ENCODE data around the gene RPS6KA1. TPM values are rescaled to one million over a fixed set of nuclear protein-coding genes. Genes with fewer than 3 reads are reported as not detected.
"Not testable (repeated sequence)": the region's sequence is repeated elsewhere in the genome, so short reads cannot be mapped to it uniquely, and the experiment has no call there.

Gene RPS6KA1
- total RNA-seq, 1 experiment from 2014 or later, result 5.7 TPM

DNA sequence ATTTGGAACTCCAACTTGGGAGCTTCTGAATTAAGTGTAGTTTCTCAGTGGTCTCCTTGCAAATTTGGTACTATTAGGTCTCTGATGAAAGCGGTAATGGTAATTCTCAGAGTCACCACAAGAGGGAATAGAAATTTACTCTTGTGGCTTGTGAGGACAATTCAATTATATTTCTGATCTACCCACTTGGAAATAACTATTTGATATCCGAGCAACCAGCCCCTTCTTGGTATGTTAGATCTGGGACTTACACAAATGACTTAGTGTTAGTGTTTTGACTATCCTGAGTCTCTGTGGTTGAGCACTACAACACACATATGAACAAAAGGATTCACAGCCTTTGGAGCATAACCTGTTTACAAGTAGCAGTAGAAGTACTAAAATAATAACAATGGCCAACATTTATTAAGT is 68.1 kb downstream of the RPS6KA1 start:
- peak; percentile 55 for DNase-seq (ENCODE audit: low read depth)

GRCh38 chr1:26598890-26599289 is 69.3 kb downstream of the RPS6KA1 start:
- DNase-seq (ENCODE audit: low read depth), result no peak

DNA sequence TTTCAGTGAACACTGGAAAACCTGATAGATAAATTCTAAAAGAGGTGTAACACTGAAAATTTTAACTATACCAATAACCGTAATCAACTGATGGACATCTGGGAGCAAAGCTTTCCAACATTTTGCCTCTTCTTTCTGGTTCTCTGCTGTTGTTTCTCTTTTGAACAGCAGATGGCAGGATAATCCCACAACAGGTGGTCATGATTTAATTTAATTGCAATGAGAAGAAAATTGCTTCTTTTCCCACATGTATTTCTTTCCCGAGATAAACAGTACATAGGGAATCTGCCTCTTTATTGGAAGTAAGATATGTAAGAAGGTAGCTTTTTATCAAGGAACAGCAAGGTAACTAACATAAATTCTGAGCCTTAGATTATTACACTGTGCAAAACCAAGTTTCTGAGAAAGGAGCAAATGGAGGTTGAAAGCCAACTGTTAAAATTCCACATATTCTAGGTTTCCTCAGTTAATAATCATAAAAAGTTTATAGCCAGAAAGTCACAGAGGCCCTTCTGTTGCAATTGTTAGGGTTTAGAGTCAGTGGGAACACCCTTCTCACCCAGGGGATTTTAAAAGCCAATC is 72.9 kb downstream of the RPS6KA1 start:
- peak; percentile 61 for DNase-seq (ENCODE audit: low read depth)

GRCh38 chr1:26603856-26604255 is 74.3 kb downstream of the RPS6KA1 start:
- DNase-seq (ENCODE audit: low read depth), result no peak

DNA sequence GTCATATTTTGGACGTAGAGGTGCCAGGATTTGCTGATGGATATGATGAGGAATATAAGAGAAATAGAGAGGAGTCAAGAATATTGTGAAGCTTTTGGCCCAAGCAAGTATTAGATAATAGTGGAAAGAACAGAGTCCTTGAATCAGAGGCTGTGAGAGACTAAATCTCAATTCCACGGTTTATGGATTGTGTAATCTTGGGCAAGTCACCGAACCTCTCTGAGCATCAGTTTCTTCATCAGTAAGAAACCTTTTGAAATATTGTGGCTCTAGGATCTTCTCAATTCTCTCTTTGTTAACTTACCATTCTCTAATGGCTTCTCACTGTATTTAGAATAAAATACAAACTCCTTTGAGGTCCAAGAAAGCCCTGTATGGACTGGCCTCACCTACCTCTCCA is 77.6 kb downstream of the RPS6KA1 start:
- DNase-seq (ENCODE audit: low read depth), result no peak

DNA sequence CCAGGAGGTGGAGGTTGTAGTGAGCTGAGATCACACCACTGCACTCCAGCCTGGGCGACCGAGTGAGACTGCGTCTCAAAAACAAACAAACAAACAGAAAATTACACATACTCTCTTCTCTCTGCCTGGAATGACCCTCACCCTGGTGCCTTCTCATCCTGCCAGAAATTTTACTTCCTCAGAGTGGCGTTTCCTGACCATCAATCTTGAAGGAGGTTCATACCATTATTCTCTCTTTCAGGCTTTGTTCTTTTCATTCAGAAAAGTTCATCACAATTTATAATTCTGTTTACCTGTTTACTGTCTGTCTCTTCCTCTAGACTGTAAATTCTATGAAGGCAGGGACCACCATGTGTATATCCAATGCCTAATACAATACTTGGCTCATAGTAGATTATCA is 79.3 kb downstream of the RPS6KA1 start:
- no peak for DNase-seq (ENCODE audit: low read depth)

DNA sequence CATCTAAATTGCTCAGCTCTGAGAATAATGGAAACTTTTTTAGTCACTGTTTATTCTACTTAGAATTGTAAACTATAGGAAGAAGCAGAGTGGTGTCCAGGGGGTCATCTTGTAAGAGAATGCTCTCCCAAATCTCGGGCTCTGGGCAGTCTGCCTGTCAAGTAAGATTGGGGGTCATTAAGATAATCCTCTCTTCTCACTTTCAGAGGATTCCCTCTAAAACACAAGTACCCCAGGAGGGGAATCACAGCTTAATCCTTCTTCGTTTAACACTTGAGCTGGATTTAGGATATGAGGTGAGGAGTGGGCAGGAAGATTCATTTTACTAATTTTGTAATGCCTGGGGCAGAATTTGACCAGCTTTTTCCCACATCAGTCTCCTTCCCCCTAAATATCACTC is 81.2 kb downstream of the RPS6KA1 start:
- no peak for DNase-seq (ENCODE audit: low read depth)

- DNase-seq (ENCODE audit: low read depth), result not testable (repeated sequence)
Measured at GRCh38 chr1:26612627-26613026, 83.1 kb downstream of the RPS6KA1 start.

- DNase-seq (ENCODE audit: low read depth), result no peak
Measured at GRCh38 chr1:26614655-26615411, 85.3 kb downstream of the RPS6KA1 start.

DNA sequence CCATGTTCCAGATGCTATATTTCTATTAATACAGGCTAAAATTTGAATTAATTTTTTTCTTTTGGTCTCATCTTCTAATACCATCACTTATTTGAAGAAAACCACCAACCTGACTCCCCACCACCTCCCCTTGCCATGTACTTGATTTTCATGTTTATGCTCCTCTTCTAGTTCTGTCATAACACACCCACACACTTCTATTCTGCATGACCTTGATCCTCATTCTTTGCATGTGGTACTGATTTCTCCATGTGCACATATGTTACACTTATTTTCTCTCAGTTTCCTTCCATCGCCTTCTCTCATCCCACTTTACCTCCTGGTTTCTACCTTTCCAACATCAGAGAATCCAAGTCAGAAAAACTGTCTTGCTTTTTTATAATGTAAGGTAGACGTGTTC is 87.3 kb downstream of the RPS6KA1 start:
- no peak for DNase-seq (ENCODE audit: low read depth)

DNA sequence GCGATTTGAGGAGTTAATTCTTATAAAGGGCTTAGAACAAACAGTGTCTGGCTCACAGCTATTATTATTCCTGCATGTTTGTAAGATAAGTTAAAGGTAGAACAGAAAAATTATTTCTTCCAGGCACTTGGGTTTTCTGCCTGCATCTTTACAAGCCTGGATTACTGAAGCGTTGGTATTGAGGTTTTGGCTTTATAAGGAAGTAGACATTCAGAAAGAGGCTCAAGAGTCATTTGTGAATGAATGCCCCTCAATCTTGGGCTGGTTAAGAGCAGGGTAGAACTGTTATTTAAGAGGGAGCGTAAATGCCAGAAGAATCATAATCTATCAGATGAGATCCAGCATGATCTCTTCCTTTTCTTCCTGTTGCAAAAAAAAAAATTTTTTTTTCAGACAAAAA is 89.0 kb downstream of the RPS6KA1 start:
- no peak for DNase-seq (ENCODE audit: low read depth)

Other genes with a start within 250 kb of the RPS6KA1 start
- 221 and 264 TPM in 2 replicates for gene SH3BGRL3, start 249.7 kb upstream of the RPS6KA1 start, total RNA-seq (2014; rRNA removed)
- 5.1 and 5.2 TPM in 2 replicates for gene UBXN11, start 223.1 kb upstream of the RPS6KA1 start, total RNA-seq (2014; rRNA removed)
- not detected in 2 replicates for gene CD52, start 211.8 kb upstream of the RPS6KA1 start, total RNA-seq (2014; rRNA removed)
- gene CRYBG2, start 175.6 kb upstream of the RPS6KA1 start, total RNA-seq (2014; rRNA removed), result not detected in 2 replicates
- gene ZNF683, start 157.0 kb upstream of the RPS6KA1 start, total RNA-seq (2014; rRNA removed), result not detected in 2 replicates
- under 0.01 TPM in 1 of 2 replicates, not detected in the other for gene LIN28A, start 118.9 kb upstream of the RPS6KA1 start, total RNA-seq (2014; rRNA removed)
- 46.7 and 52.2 TPM in 2 replicates for gene DHDDS, start 97.4 kb upstream of the RPS6KA1 start, total RNA-seq (2014; rRNA removed)
- 653 and 722 TPM in 2 replicates for gene HMGN2, start 57.3 kb upstream of the RPS6KA1 start, total RNA-seq (2014; rRNA removed)
- gene ARID1A, start 166.3 kb downstream of the RPS6KA1 start, total RNA-seq (2014; rRNA removed), result 18.7 and 21.6 TPM in 2 replicates

All from LHCN-M2 (cell line).